Measurements from ENCODE around the gene INS.

GRCh38 chr11:2135018-2135569 lies 25.9 kb downstream of the INS start:
- TF ChIP-seq, protein P1, sequence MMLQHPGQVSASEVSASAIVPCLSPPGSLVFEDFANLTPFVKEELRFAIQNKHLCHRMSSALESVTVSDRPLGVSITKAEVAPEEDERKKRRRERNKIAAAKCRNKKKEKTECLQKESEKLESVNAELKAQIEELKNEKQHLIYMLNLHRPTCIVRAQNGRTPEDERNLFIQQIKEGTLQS (IDR thresholded peaks at IDR 0.05), result no peak
- TF ChIP-seq TAF1 (conservative IDR thresholded peaks at IDR 0.05) (no peak), MAX (IDR thresholded peaks at IDR 0.05) (no peak), REST (IDR thresholded peaks at IDR 0.05) (no peak), FOXA2 (IDR thresholded peaks at IDR 0.05) (no peak), CTCF (IDR thresholded peaks at IDR 0.05; ENCODE audit: low read depth, low read length, missing input control) (no peak), ZBTB33 (IDR thresholded peaks at IDR 0.05) (no peak)

All from liver (tissue), 3 donors.